DND-41 (cell line): Measurements from ENCODE around the gene SOWAHC.

Source experiments
- EZH2 ChIP-seq: IDR thresholded peaks from 3 replicates; pipeline ENCODE4 v1.6.1; 2012; ENCODE audit warnings: borderline replicate concordance, low read depth, mild to moderate bottlenecking, moderate library complexity, low read length, inconsistent platforms; ENCODE audit not compliant: severe bottlenecking
- TF ChIP-seq, protein P1 (sequence below): IDR thresholded peaks from 2 replicates; pipeline ENCODE4 v1.5.1; 2012; ENCODE audit warnings: borderline replicate concordance, low read length, moderate library complexity, mild to moderate bottlenecking; ENCODE audit not compliant: poor library complexity, severe bottlenecking; ENCODE audit errors: extremely low read depth

DNA sequence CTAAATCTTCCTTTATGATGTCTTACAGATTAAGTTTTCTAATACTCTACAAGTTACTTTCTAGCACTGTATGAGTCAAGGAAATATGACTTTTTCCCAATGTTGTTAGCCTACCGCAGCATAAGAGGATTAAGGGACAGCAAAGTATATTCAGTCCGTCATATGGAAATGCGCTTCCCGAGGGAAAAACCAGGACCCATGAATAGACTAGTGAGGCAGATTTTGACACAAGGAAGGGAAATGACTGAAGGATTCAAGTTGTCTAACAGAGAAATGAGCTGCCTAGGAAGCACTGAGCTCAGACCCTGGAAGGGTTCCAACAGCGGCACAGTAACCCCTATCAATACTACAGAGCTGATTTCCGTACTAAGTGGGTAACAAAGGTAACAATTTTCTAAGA, 12.4 kb upstream of the SOWAHC start:
- TF ChIP-seq EZH2, result no peak
- TF ChIP-seq, protein P1, sequence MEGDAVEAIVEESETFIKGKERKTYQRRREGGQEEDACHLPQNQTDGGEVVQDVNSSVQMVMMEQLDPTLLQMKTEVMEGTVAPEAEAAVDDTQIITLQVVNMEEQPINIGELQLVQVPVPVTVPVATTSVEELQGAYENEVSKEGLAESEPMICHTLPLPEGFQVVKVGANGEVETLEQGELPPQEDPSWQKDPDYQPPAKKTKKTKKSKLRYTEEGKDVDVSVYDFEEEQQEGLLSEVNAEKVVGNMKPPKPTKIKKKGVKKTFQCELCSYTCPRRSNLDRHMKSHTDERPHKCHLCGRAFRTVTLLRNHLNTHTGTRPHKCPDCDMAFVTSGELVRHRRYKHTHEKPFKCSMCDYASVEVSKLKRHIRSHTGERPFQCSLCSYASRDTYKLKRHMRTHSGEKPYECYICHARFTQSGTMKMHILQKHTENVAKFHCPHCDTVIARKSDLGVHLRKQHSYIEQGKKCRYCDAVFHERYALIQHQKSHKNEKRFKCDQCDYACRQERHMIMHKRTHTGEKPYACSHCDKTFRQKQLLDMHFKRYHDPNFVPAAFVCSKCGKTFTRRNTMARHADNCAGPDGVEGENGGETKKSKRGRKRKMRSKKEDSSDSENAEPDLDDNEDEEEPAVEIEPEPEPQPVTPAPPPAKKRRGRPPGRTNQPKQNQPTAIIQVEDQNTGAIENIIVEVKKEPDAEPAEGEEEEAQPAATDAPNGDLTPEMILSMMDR, result no peak
